CD1c-positive myeloid dendritic cell (primary cell): ENCODE data around the gene ZBTB44.

Experiments used
- DNase-seq: peaks from one replicate; pipeline ENCODE4 v3.0.0-alpha.2; 2016; ENCODE audit errors: extremely low spot score

ZBTB44 gene

GRCh38 chr11:130214861-130215530, 99.7 kb downstream of the ZBTB44 start:
- DNase-seq: no peak

GRCh38 chr11:130213979-130214281, 100.8 kb downstream of the ZBTB44 start:
- no peak for DNase-seq

- DNase-seq: peak; percentile 82
Observed at GRCh38 chr11:130213143-130213978, 101.4 kb downstream of the ZBTB44 start.

- DNase-seq: no peak
Observed at GRCh38 chr11:130212431-130212961, 102.2 kb downstream of the ZBTB44 start.

GRCh38 chr11:130211781-130212401, 102.8 kb downstream of the ZBTB44 start:
- DNase-seq: no peak

GRCh38 chr11:130211144-130211543, 103.6 kb downstream of the ZBTB44 start:
- no peak for DNase-seq

GRCh38 chr11:130209954-130210854, 104.5 kb downstream of the ZBTB44 start:
- no peak for DNase-seq

GRCh38 chr11:130209128-130209932, 105.4 kb downstream of the ZBTB44 start:
- no peak for DNase-seq

- DNase-seq: no peak
Observed at GRCh38 chr11:130208241-130209127, 106.2 kb downstream of the ZBTB44 start.

- no peak for DNase-seq
Observed at GRCh38 chr11:130206141-130206540, 108.6 kb downstream of the ZBTB44 start.

GRCh38 chr11:130204703-130205095, 110.0 kb downstream of the ZBTB44 start:
- no peak for DNase-seq

- DNase-seq: no peak
Observed at GRCh38 chr11:130203766-130204702, 110.7 kb downstream of the ZBTB44 start.

GRCh38 chr11:130202818-130203689, 111.7 kb downstream of the ZBTB44 start:
- DNase-seq: no peak

GRCh38 chr11:130202009-130202817, 112.5 kb downstream of the ZBTB44 start:
- DNase-seq: no peak

GRCh38 chr11:130201026-130201425, 113.7 kb downstream of the ZBTB44 start:
- no peak for DNase-seq

GRCh38 chr11:130199792-130200191, 114.9 kb downstream of the ZBTB44 start:
- no peak for DNase-seq

GRCh38 chr11:130198964-130199363, 115.8 kb downstream of the ZBTB44 start:
- no peak for DNase-seq
